ENCODE results near the gene MAT1A. TPM values are rescaled to one million over a fixed set of nuclear protein-coding genes. Genes with fewer than 3 reads are reported as not detected.

MAT1A gene
- total and polyA plus RNA-seq, 2 of the 13 experiments (the other 11 are each of a cell fraction or from before 2014, with no cell fraction given) = 57.1 to 76.9 TPM

- TF ChIP-seq MXI1 (IDR thresholded peaks at IDR 0.05; ENCODE audit: borderline replicate concordance, low read depth, low read length) = peak; percentile 91; the same call in 2 of the 3 replicates
- TF ChIP-seq ZNF407 (CRISPR knock-in tag; IDR thresholded peaks at IDR 0.05; ENCODE audit: not compliant biosample characterization) = no peak
- no peak for TF ChIP-seq ZIK1 (CRISPR knock-in tag; IDR thresholded peaks at IDR 0.05; ENCODE audit: borderline replicate concordance, low read depth)
- no peak for TF ChIP-seq CERS6 (CRISPR knock-in tag; IDR thresholded peaks at IDR 0.05)
- no peak for TF ChIP-seq ZBTB26 (CRISPR knock-in tag; IDR thresholded peaks at IDR 0.05; ENCODE audit: borderline replicate concordance)
- no peak for TF ChIP-seq SMYD3 (CRISPR knock-in tag; IDR thresholded peaks at IDR 0.05)
- TF ChIP-seq ZNF747 (CRISPR knock-in tag; IDR thresholded peaks at IDR 0.05; ENCODE audit: borderline replicate concordance) = no peak
- 0 out of 2 replicates have a peak, but pooled peaks have one; percentile 42 for TF ChIP-seq ZNF777 (CRISPR knock-in tag; IDR thresholded peaks at IDR 0.05)
- TF ChIP-seq JUND (CRISPR knock-in tag; IDR thresholded peaks at IDR 0.05) = no peak
- peak; percentile 58; the same call in 1 of the 2 replicates for TF ChIP-seq ZNF800 (CRISPR knock-in tag; IDR thresholded peaks at IDR 0.05)
- TF ChIP-seq PREB (CRISPR knock-in tag; IDR thresholded peaks at IDR 0.05) = no peak
- TF ChIP-seq YEATS2 (CRISPR knock-in tag; IDR thresholded peaks at IDR 0.05; ENCODE audit: borderline replicate concordance) = peak; percentile 85; the same call in 1 of the 2 replicates
- no peak for TF ChIP-seq AHR (CRISPR knock-in tag; IDR thresholded peaks at IDR 0.05)
- TF ChIP-seq MIER3 (CRISPR knock-in tag; IDR thresholded peaks at IDR 0.05; ENCODE audit: borderline replicate concordance) = peak; percentile 84; the same call in 1 of the 2 replicates
These were observed 16.5 kb downstream of the MAT1A start (continued) for GRCh38 chr10:80272793-80273522.

Data from HepG2 (cell line).